Measurements from ENCODE around the gene GOLGA2.

Gene GOLGA2

DNA sequence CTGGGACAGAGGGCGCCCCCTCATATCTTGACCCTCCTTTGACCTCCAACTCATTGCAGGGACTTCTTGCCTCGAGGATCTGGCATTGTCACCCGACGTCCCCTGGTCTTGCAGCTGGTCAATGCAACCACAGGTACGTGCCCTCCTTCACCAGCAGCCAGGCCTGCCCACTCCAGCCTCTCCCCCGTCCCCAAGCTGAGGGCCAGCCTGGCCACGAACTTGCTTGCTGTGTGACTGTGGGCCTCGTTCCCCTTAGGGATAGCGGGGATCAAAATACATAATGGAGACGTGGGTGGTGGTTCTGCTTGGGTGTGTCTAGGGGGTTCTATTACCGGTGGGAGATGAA lies 57.7 kb downstream of the GOLGA2 start:
- DNase-seq (ENCODE audit: low read depth) = no peak
- TF ChIP-seq, protein P1, sequence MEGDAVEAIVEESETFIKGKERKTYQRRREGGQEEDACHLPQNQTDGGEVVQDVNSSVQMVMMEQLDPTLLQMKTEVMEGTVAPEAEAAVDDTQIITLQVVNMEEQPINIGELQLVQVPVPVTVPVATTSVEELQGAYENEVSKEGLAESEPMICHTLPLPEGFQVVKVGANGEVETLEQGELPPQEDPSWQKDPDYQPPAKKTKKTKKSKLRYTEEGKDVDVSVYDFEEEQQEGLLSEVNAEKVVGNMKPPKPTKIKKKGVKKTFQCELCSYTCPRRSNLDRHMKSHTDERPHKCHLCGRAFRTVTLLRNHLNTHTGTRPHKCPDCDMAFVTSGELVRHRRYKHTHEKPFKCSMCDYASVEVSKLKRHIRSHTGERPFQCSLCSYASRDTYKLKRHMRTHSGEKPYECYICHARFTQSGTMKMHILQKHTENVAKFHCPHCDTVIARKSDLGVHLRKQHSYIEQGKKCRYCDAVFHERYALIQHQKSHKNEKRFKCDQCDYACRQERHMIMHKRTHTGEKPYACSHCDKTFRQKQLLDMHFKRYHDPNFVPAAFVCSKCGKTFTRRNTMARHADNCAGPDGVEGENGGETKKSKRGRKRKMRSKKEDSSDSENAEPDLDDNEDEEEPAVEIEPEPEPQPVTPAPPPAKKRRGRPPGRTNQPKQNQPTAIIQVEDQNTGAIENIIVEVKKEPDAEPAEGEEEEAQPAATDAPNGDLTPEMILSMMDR (IDR thresholded peaks at IDR 0.05; ENCODE audit: insufficient read depth, low read depth, low read length, missing control alignments) = no peak
- peak overlapping the region; percentile 51 for H3K4me3 ChIP-seq (ENCODE audit: low read length)

DNA sequence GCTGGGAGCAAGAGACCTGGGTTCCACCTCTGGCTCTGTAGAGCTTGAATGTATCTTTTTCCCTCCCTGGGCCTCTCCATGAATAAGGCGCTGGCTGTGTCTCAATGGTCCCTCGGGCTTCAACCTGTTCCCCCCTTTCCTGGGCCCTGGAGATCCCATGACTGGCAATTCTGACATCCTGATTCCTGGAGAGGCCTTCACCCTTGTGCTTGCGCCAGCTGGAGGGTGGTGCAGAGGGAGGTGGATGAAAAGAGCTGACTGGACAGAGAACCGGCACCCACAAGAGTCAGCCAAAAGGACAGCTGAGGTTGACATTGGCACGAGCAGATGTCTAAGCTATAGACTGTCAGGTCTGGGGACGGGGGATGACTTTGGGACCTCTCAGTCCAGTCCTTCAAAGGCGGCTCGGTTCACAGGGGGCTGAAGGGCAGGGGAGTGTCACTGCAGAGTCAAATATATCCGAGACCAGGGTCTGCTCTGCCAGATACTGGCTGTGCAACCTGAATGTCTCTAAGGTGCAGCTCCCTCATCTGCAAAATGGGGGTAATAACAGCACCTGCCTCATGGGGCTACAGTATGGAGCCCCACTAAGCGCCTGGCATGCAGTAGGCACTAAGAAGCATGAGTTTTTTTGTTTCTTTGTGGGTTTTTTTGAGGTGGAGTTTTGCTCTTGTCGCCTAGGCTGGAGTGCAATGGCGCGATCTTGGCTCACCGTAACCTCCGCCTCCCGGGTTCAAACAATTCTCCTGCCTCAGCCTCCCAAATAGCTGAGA lies 58.8 kb downstream of the GOLGA2 start:
- DNase-seq (ENCODE audit: low read depth) = no peak
- H3K4me3 ChIP-seq (ENCODE audit: low read length) = no peak overlapping the region
- TF ChIP-seq, protein P1 (IDR thresholded peaks at IDR 0.05; ENCODE audit: insufficient read depth, low read depth, low read length, missing control alignments) = no peak

DNA sequence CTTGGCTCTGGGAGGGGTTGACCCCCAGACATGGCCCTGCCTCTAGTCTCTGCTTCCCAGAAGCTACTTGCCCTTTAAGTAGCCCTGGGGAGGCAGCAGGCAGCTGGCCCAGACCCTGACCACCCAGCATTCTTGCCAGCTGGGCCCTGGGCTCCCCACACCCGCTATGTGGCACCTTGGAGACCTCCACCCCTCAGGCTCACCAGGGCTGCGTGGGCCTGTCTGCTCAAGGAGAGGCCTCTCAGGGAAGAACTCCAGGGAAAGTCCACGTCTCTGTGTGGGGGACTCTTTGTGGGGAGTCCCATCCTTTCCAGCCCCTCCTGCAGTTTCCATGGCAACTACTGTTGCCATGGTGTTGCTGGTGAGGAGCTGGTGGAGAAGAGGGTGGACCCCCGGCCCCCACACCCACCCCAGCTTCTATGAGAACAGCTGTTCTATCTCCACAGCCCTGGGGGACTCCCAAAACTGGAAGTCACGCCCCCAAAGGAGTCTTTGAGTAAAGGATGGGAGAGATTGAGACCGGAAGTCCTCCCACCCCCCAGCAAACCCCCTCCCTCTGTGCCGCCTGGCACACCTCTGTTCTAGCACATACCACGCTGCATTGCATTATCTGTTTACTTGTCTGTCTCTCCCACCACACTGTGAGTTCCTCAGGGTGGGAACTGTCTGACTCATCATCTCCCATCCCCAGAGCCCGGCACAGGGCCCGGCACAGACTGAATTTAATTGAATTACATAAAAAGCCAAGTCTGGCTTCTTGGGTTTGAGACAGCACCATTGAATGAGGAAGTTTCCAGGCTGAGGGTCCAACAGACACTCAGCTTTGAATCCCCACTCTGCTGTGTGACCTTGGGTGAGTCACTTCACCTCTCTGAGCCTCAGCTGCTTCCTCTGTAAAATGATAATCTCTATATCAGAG lies 60.1 kb downstream of the GOLGA2 start:
- TF ChIP-seq, protein P1 (IDR thresholded peaks at IDR 0.05; ENCODE audit: insufficient read depth, low read depth, low read length, missing control alignments) = no peak
- no peak overlapping the region for H3K4me3 ChIP-seq (ENCODE audit: low read length)
- DNase-seq (ENCODE audit: low read depth) = no peak

DNA sequence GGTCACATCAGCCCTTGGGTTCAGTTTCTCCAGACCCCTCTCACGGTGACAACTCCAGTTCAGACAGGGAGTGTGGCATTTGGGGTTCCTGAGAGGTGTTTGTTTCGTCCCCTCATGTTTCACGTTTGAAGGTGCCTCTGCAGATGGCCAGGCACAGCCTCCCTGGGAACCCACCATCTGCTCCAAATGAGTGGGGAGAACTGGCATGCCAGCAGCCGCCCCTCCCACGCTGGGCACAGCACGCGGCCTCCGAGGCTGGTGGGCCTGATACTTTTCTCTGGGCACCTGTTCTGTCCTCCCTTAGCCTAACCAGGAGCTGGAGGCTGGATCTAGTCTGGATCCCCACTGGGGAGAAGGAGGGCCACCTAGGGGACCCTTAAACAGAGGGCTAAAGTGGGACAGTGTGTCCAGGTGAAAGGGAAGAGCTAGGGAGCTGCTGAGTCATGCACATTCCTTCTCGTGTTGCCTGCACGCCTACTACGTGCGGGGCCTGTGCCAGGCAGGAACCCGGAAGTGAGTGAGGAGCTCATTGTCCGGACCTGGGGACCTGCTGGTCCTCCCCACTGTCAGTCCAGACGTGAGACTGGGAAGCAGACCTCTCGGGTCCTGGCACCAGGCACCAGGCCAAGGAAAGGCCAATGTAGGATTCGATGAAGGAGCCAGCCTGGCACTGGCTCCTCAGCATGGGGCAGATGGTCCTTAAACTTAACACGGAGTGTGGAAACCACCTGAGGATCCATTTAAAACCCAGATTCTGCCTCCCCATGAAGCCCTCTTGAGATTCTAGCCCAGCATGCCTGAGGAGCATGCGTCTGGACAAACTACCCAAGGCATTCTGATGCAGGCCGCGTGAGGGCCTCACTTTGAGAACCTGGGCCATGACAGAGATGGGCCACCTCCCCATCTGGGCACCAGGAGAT lies 61.0 kb downstream of the GOLGA2 start:
- H3K4me3 ChIP-seq (ENCODE audit: low read length) = no peak overlapping the region
- TF ChIP-seq, protein P1 (IDR thresholded peaks at IDR 0.05; ENCODE audit: insufficient read depth, low read depth, low read length, missing control alignments) = no peak
- peak; percentile 23 for DNase-seq (ENCODE audit: low read depth)

DNA sequence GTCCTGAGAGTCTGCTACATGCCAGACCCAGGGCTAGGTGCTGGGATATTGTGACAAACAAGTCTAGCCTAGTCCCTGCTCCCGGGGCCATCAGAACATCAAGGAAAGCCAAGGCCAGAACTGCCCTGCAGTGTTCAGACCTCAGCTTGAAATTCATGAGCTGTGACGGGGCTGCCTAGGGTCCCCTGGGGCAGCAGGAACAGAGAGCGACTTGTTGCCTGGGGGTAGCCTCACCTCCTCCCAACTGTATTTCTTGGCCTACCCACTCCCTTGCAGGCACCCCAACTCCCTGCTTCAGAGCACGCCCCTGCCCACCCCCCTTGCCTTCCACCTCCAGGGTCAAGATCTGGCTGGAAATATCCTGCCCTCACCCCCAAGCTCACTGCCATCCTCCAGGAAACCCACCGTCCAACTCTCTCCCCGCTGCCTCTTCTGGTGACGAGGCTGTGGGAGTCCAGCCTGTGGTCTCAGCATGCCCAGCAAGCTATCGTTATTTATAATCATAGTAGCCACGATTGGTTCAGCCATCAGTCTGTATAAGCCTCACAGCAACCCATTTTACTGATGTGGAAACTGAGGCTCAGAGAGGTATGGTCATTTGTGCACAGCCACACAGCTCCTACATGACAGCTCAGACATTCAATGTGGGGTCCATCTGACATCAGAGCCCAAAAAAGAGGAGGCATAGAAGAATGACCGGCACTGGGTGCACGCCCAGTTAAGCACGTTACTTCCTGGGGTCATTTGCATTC lies 61.9 kb downstream of the GOLGA2 start:
- no peak overlapping the region for H3K4me3 ChIP-seq (ENCODE audit: low read length)
- DNase-seq (ENCODE audit: low read depth) = no peak
- TF ChIP-seq, protein P1 (IDR thresholded peaks at IDR 0.05; ENCODE audit: insufficient read depth, low read depth, low read length, missing control alignments) = no peak

DNA sequence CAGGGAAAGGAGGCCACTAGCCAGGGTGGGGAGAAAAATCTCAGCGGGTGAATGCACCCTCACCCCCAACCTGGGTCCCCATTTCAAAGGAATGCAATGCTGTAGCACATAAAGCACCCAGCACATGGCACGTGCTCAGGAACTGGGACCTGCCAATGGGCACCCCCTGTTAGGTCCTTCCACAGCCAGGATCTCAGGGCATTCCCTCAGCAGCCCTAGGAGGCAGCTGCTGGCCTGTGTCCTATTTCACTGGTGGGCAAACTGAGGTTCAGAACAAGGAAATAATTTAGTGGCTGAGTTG lies 63.9 kb downstream of the GOLGA2 start:
- no peak overlapping the region for H3K4me3 ChIP-seq (ENCODE audit: low read length)
- TF ChIP-seq, protein P1 (IDR thresholded peaks at IDR 0.05; ENCODE audit: insufficient read depth, low read depth, low read length, missing control alignments) = no peak

More for the DNA sequence above, 63.9 kb downstream of the GOLGA2 start:
- DNase-seq (ENCODE audit: low read depth) = no peak

All from epithelial cell of esophagus (primary cell).